DMS 273 (cell line): Measurements from ENCODE around the gene IKZF2.

Source experiments
- DNase-seq: peaks from one replicate; lab custom pipeline; 2025; ENCODE audit not compliant: unreplicated experiment; lab: John Stamatoyannopoulos, UW

IKZF2 gene

GRCh38 chr2:213156717-213157116, 5.3 kb upstream of the IKZF2 start:
- DNase-seq: no peak

- DNase-seq: no peak
Observed at GRCh38 chr2:213152888-213153287, 1.5 kb upstream of the IKZF2 start.

DNA sequence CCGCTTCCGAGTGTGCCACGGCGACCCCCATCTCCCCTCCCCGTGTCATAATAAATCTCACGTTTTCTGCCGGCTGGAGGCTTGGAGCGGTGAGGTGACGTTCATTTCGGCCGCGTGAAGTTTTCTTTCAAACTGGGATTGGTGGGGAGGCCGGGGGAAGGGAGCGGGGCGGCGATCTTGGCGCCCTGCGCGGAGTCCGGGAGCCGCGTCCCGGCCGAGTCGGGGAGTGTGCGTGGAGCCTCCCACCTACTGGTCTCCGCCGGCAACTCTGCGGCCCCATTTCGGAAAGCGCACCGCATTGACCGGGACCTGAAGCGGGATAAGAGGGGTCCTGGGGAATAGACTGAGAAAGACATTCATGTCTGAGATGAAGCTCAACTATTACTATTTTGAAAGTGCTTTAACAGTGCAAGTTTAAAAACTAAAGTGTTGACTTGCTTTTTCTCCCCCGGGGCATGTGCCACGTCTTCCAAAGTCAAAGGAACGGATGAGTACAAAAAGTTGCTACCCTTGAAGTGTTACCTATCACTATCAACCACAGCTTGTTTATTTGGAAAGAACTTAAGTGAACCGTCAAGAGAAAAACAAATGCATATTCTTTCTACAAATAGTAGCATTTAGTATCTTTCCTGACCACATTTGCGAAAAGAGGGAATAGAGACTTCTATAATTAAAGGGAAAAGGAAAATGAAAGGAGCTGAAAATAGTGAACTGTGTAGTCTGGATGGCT, 818 bp upstream of the IKZF2 start:
- peak; percentile 88 for DNase-seq

DNA sequence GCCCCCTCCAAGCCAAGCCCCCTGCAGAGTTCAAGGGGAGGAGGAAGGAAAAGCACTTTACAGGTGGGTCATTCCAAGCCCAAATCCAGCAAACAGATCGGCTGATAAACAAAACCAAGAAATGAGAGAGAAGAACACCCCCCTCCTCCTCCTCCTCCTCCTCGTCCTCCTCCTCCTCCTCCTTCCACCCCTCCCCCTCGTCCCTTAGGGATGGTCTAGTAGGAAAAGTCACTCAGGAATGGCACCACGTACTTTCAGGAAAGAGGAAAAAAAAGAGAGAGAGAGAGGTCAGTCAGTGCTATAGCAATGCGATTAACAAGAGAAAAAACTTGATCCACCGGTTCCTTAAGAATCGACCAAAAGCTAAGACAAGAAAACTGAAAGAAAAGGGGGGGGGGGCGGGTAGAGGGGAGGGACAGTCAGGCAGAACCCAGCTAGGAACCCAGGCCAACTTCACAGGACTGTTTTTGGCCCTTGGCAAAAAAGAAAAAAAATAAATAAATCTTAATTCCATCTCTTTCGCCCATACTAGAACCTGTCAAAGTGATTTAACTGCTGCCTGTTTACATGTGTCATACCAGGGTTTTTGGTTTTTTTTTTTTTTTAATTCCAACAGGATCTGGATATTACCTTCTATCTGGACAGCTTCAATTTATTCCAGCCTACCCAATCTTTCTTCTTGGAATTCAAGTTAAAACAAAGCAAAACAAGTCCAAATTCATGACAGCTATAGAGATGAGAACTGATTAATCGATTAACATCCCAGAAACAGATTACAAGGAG, 906 bp downstream of the IKZF2 start:
- DNase-seq: peak; percentile 21

DNA sequence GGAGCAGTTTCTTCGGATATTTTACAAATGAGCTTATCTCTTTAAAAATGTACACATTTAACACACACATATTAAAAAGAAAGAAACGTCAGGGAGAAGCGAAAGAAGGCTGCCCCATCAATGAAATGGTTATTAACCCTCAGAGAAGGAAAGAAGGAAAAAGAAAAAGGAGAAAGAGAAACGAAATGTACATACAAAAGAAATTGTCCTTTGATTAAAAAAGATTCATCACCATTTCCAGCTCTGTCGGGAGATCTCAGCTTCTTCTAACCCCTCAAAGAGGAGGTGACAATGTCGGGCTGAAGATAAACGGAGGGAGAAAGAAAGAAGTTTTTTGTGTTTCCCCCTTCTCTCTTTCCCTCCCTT, 1.5 kb downstream of the IKZF2 start:
- peak; percentile 21 for DNase-seq

- no peak for DNase-seq
Observed at GRCh38 chr2:213149294-213149875, 2.0 kb downstream of the IKZF2 start.

GRCh38 chr2:213148572-213149261, 2.7 kb downstream of the IKZF2 start:
- no peak for DNase-seq

DNA sequence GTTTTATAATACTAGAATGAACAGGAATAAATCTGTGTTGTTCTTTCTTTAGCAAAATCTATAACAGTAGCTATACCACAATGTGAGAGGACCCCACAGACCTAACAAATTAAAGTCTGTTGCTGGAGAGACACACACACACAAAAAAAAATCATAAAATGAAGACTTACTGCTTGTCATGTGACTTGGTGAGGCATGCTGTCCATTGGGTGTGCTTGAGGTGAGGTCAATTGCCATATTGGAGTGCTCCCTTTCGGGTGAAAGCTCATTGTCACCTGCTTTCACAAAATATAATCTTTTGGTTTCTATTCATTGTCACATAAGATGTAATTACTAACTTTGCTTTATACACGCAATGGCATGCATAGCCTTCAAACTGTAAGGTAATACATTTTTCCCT, 3.9 kb downstream of the IKZF2 start:
- DNase-seq: no peak

- DNase-seq: no peak
Observed at GRCh38 chr2:213145715-213146242, 5.6 kb downstream of the IKZF2 start.

DNA sequence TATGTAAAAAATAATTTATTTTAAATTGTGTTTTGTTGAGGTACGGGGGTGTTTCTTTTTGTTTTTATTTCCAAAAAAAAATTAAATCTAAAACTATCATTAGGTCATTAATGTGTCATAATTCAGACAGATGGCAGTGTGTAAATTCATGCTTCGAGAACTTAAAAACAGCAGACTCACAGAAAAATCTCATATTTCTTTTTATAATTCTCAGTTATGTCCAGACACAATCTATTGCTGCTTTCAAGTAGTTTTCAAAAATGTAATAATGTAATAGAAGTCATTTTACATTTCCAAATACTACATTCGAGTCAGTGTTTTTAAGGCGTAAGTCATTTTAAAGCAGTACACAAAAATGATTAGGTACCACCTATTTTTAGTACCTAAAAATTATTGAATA, 14.3 kb downstream of the IKZF2 start:
- no peak for DNase-seq

- no peak for DNase-seq
Observed at GRCh38 chr2:213129311-213129710, 22.1 kb downstream of the IKZF2 start.

GRCh38 chr2:213125646-213126347, 25.6 kb downstream of the IKZF2 start:
- DNase-seq: no peak

DNA sequence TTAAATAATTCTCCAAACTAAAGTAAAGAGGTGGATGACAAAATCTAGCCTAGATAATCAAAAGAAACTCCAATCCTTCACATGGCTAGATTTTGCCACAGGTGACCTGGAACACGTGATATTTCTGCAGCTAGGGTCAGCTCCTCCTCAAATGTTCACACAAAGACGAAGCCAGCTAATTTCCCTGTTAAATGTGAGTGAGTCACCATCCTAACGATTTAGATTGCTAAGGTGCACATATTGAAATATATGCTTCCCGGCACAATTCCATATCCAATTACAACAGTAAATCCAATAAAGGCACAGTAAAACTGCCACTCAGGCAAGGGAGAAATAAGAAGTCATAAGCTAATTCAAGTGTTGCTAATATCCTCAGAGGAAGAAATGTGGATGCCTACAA, 28.7 kb downstream of the IKZF2 start:
- DNase-seq: peak; percentile 29

DNA sequence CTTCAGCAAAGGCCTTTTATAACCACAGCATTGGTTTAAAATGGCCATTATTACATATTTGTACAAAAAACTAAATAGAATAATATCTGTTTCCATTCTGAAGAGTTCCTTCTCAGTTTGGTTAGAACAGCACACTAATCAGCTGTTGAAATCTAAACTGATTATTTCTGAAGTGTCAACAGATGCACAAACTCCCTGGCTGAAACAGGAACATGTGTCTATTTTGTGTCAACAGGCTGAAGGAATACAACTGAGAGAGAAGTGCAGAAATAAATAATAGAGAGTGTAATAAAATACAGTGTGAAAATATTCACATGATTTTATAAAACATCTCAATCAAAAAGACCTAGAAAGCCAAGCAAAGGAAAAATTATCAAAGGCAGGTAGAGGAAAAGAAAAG, 29.7 kb downstream of the IKZF2 start:
- peak; percentile 7 for DNase-seq

GRCh38 chr2:213119061-213119809, 32.2 kb downstream of the IKZF2 start:
- no peak for DNase-seq

DNA sequence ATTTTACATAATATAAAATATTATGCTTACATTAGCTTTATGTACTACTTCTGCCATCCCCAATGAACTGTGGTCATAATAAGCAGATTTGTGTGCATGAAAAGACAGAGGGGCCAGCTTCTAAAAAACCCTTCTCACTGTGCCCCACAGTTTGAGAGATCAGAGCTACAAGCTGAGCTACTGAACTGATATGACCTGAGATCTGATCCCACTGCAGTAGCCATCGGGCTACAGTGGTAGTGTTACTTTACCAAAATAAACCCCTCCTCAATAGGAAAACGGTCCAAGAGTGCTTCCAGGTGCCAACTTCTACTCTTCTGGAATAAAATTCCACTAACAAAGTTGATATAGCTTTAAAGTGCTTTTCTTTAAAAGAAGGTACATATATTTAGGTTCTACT, 43.1 kb downstream of the IKZF2 start:
- DNase-seq: no peak

GRCh38 chr2:213107728-213108127, 43.7 kb downstream of the IKZF2 start:
- DNase-seq: no peak

DNA sequence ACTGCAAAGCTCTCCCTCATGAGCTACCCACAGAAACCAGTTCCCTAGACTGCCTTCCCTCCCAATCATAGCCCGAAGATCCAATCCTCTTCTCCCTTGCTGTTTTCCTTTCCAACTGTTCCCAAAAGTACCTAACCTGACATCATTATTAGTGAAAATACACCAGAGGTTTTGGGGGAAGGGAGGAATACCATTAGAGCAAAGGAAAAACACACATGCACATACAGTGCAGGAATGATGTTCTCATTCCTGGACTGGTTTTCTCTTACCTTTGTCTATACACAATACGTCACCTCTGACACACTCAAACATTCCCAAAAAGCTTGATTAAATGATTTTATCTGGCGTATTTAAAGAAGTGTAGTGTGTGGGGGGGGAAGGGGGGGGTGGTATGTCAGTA, 46.2 kb downstream of the IKZF2 start:
- no peak for DNase-seq

DNA sequence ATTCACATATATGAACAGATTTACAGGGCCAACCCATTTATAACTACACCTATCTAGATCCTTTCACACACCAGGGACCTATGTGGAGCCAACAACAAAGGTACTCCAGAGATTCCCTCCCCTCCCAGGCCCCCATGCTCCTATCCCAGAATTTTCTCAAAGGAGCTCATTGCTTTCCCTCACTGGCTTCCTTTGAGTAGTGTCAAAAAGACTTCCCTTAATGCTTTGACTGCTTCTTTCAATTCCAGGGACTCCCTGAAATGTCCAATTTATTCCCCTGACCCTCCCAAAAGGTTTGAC, 46.6 kb downstream of the IKZF2 start:
- no peak for DNase-seq
